Measurements from ENCODE around the gene UGT1A4. TPM values are rescaled to one million over a fixed set of nuclear protein-coding genes. Genes with fewer than 3 reads are reported as not detected.

UGT1A4 gene
- total and polyA plus RNA-seq, 2 of the 8 experiments (the other 6 are each of a cell fraction or from before 2014, with no cell fraction given) = not detected

GRCh38 chr2:233764761-233765160 lies 46.2 kb downstream of the UGT1A4 start:
- ChIA-PET POLR2A (ENCODE audit: partially characterized antibody) (no interaction called here), CTCF (ENCODE audit: partially characterized antibody) (no interaction called here)
- H3K4me1 ChIP-seq (replicated peaks in 1 of 4; ENCODE audit: control insufficient read depth in 3 of 4, insufficient read depth in 4 of 4, low read length in 3 of 4) = no peaks in the 10 kb centered on the region; a peak in 1 of 7 replicates
- H3K56ac ChIP-seq (replicated peaks; ENCODE audit: insufficient read length, low read depth, low read length) = no peak overlapping the region
- no peaks in the 10 kb centered on the region for H3K79me1 ChIP-seq (ENCODE audit: low read depth, low read length)
- no peak overlapping the region for H4K91ac ChIP-seq (replicated peaks; ENCODE audit: insufficient read length, low read length)
- no peak overlapping the region for H3K4me2 ChIP-seq (ENCODE audit: insufficient read depth in 1 of 2, low read depth in 2 of 2, low read length in 2 of 2)
- H2AK5ac ChIP-seq (ENCODE audit: low read depth, low read length) = no peak overlapping the region
- no peaks in the 10 kb centered on the region for H3K36me3 ChIP-seq (ENCODE audit: control insufficient read depth in 2 of 4, insufficient read depth in 4 of 4, low read length in 3 of 4)
- H3K27me3 ChIP-seq (replicated peaks in 1 of 4; ENCODE audit: control insufficient read depth in 3 of 4, extremely low read depth in 1 of 4, insufficient read depth in 3 of 4, low read length in 3 of 4) = no peaks in the 10 kb centered on the region
- no peak overlapping the region for H2BK12ac ChIP-seq (ENCODE audit: low read depth, low read length)
- H2BK20ac ChIP-seq (ENCODE audit: low read length) = no peak overlapping the region
- H3K14ac ChIP-seq (ENCODE audit: insufficient read length) = no peak overlapping the region
- no peak overlapping the region for H3K23ac ChIP-seq (ENCODE audit: insufficient read length)
- H3K4ac ChIP-seq (replicated peaks; ENCODE audit: insufficient read length, low read depth, low read length) = no peak overlapping the region
- 71% methylated on average over 3 of the region's 3 CpGs; no CpG with 5 or more reads in 1 of the 2 experiments for WGBS, 2 experiments (ENCODE audit: extremely low coverage in 1 of 2, insufficient coverage in 1 of 2, insufficient read length in 1 of 2, insufficient replicate concordance in 2 of 2, low coverage in 1 of 2, low lambda C conversion rate in 2 of 2, missing lambda C conversion rate in 1 of 2)
- no peak overlapping the region for H3K4me3 ChIP-seq (ENCODE audit: extremely low read depth in 1 of 4, insufficient read depth in 2 of 4, low read depth in 3 of 4, low read length in 4 of 4)
- DNase-seq (ENCODE audit: low read depth in 1 of 2, low spot score in 2 of 2) (no peak), FAIRE-seq (no peak)
- no peaks in the 10 kb centered on the region for H3K79me2 ChIP-seq (ENCODE audit: control insufficient read depth in 1 of 2, insufficient read depth in 2 of 2, low read length in 2 of 2)
- H3K9ac ChIP-seq (replicated peaks in 1 of 4; ENCODE audit: extremely low read depth in 1 of 4, low read depth in 3 of 4, low read length in 3 of 4) = no peak overlapping the region
- no peaks in the 10 kb centered on the region for H3K23me2 ChIP-seq (ENCODE audit: low read depth, low read length)
- H2BK120ac ChIP-seq (replicated peaks; ENCODE audit: low read depth, low read length) = no peak overlapping the region
- no peak overlapping the region for H3K27ac ChIP-seq (ENCODE audit: low read depth, low read length)
- no peak overlapping the region for H2BK5ac ChIP-seq (ENCODE audit: low read depth, low read length)
- no peaks in the 10 kb centered on the region for H4K20me1 ChIP-seq (replicated peaks in 1 of 2; ENCODE audit: control insufficient read depth in 1 of 2, insufficient read depth in 2 of 2, low read length in 2 of 2)
- no peak overlapping the region for H3K18ac ChIP-seq (ENCODE audit: extremely low read depth, low read length)
- H4K8ac ChIP-seq (ENCODE audit: extremely low read depth, insufficient read depth, low read length) = no peak overlapping the region
- no peak overlapping the region for H2BK15ac ChIP-seq (ENCODE audit: low read length)
- H3K9me3 ChIP-seq (ENCODE audit: insufficient read depth in 2 of 2, low read depth in 1 of 2, low read length in 1 of 2) = 0 out of 4 replicates have a peak, but pooled peaks cover 0 to 4% of the 10 kb centered on the region in 2 experiments
- TF ChIP-seq HDAC2 (IDR thresholded peaks at IDR 0.05; ENCODE audit: borderline replicate concordance in 1 of 2, low read depth in 2 of 2, low read length in 2 of 2) (no peak), BACH1 (IDR thresholded peaks at IDR 0.05; ENCODE audit: low read length) (no peak), JUND (IDR thresholded peaks at IDR 0.05; ENCODE audit: low read length) (no peak), CBX5 (IDR thresholded peaks at IDR 0.05; ENCODE audit: low read depth, low read length) (no peak), POLR2A (IDR thresholded peaks at IDR 0.05; ENCODE audit: control extremely low read depth in 1 of 2, low read depth in 2 of 2, low read length in 2 of 2) (no peak), TAF7 (optimal IDR thresholded peaks at IDR 0.05; ENCODE audit: borderline replicate concordance, low read depth, low read length) (no peak), POU5F1 (IDR thresholded peaks at IDR 0.05; ENCODE audit: low read depth, low read length) (no peak), GTF2F1 (IDR thresholded peaks at IDR 0.05; ENCODE audit: borderline replicate concordance, low read depth, low read length) (no peak)
- H4K5ac ChIP-seq (ENCODE audit: insufficient read length, low read depth, low read length) = no peak overlapping the region
- no peak overlapping the region for H2AFZ ChIP-seq (ENCODE audit: low read length)
